ENCODE data around the gene SNPH.
A peak's percentile ranks its signal among the peaks of the same experiment; 100 is the strongest.

The SNPH gene

DNA sequence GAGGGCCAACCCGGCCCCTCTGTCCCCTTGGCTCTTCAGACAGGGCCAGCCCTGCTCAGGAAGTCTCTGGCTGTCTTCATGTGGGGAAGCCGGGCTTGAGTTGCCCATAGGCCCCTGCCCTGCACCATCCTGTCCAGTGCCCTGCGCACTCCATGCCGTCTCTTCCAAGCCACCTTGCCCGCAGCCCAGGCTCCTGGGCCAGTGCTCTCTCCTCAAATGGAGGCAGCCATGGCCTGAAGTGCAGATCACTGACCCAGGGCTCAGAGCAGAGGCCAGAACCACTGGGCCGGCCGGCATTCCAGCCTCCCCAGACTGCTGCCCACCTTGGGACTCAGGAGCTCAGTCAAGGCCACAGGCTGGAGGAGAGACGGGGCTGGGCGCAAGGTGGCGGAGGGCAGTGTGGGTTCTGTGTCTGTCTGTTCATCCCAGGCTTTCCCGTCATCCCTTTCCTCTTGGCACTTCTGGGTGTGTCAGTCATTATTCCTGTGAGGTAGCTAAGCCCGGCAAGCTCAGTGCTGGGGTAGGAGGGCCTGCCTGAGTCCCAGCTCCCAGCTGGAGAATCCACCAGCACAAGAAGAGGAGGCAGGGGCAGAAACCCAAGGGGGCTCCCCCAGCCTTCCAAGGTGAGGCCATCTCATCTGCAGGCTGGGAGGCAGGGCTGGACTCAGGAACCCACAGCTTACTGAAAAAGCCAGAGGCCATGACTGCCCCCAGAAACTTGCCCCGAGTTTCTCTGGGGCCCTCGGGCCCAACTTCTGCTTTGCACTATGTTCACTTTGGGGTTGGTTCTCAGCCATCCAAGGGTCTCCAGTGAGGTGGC lies 40.4 kb downstream of the SNPH start:
- no peak for DNase-seq (ENCODE audit: low read depth in 2 of 2)

DNA sequence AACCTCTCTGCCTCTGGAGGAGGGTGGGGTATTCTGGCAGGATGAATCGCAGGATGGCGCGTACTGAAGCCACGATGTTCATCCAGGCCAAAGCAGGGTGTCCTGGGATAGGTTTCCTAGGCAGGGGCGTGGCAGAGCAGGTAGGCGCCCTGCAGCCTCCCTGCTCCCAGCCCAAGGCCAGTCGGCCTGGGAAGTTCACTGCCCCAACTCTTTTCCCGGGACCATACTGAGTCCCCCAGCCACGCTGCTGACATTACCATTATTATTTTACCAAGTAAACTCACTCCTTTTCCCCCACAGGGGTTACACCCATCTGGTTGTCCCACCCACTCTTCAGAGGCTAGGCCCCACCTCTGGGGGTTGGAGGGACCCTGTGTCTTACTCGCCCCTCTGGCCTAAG lies 41.1 kb downstream of the SNPH start:
- no peak for DNase-seq (ENCODE audit: low read depth in 2 of 2)

DNA sequence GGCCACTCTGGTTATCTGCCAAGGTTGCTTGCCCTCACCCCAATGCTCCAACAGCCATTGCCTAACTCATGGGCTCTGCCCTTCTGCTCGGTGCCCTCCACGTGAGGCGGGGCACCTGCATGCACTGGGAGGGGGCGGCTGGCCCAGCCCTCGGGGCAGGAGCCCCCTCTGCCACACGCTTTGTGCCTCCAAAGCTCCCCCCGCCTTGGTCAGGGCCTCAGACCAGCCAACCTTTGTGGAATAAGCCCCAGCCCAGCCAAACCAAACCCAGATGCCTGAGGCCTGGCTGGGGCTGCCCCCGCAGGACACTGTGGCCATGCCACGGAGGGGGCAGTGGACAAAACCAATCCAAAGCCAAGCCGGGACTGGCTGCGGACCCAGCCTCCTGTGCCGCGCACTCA lies 41.5 kb downstream of the SNPH start:
- no peak for DNase-seq (ENCODE audit: low read depth in 2 of 2)

DNA sequence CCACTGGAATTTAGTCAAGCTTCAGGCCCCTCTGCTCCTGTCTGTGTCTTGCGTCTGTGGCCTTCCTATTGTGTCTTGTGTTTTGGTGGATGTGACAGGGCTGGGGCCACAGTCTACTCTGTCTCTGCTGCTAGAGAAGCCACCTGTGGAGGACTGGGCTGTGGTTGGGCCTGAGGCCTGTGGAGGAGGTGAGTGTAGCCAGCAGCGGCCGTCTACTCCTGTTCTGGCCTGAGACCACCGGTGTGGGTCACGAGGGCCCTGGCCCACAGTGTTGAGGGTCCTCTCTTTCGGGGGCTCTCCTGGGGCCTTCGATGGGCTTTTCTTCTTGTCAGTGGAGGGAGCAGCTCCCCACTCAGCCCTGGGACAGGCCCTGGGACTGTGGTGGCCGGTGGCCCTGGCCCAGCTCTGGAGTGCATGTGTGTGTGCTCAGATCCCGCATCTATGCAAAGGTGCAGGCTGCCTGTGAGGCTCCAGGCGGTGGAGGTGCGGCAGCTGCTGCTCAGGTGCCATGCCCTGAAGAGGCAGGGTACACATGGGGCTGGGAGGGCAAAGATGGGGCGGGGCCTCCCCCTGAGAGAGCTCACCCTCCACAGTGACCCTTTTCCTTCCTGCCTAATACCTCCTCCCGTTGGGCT lies 42.1 kb downstream of the SNPH start:
- DNase-seq (ENCODE audit: low read depth in 2 of 2): no peak

DNA sequence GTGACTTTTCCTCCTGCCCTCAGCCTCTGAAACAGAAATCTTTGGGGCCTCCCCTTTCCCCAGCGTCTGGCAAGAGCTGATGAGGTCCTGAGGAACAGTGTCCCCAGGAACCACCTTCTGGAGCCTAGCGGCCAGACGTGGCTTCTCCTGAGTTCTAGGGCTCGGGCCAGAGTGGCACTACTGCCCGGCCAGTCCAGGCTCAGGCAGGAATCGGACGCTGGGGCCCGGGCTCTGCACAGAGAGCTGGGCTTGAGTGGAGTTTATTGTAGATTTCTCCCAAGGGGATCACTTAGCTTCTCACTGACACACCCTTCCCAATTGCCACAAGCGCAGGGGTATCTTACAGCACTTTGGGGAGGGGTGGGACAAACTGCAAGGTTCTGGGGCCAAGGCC lies 42.6 kb downstream of the SNPH start:
- no peak for DNase-seq (ENCODE audit: low read depth in 2 of 2)

DNA sequence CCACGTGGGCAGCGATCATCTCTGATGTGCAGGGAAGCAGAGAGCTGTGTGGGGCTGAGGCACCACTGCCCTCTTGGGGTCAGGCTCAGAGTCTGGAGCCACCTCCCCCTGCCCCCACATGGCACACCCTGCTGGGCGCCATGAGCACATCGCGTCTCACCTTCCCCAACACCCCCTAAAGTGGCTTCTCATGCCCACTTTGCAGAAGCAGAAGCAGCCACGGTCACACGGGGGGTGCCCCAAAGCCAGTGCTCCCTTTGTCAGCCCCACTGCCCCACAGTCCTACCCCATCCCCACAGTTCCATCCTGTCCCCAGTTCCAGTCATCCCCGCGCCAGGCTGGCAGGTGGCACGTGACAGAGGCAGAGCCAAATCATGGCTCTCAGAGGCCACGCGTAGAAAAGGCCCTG lies 43.3 kb downstream of the SNPH start:
- DNase-seq (ENCODE audit: low read depth in 2 of 2): no peak

DNA sequence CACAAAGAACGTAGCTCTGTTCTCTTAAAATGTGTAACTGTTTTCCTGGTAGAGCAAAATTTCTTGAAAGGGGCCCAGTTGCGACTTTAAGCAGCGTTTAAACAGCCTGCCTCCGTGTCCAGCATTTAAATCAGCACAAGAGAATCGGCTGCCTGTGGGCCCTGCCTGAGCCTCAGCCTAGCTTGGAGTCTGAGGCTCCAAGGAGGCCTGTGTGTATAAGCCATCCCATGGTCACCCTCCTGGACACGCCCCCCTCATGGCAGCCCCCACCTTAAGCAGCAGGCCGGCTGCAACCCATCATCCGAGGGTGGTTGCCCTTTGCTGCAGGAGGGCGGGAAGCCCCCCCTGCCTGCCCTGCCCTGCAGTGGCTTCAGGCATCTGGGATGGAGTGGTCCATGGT lies 44.0 kb downstream of the SNPH start:
- DNase-seq (ENCODE audit: low read depth in 2 of 2): no peak

DNA sequence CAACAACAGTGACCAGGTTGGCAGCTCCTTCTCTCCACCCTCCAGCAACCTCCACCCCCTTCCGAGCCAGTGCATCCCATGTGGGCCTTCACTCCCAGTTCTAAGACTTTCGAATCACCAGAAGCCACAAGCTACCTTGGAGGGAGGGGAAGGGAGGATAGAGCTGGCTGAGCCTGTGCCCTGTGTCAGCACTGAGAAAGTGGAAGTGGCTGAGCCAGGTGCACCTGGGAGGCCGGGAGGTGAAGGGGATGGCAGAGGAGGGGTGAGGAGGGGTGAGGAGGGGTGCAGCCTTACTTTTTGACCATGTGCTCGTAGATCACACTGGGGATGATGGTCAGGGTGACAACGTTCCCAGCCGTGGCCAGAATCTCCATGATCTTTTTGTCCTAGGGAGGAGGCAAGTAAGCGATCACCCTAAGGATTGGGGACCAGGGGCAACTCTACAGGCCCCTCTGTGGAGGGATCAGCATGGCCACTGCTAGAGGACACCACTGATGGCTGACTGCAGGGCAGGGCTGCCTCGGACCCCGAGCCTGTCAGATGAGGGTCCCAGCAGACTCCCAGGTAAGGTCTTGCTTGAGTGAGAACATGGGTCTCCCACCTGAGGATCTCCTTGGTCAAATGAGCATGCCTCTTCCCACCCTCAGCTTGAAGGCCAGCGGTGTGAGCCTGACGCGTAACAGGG lies 44.6 kb downstream of the SNPH start:
- no peak for DNase-seq (ENCODE audit: low read depth in 2 of 2)

DNA sequence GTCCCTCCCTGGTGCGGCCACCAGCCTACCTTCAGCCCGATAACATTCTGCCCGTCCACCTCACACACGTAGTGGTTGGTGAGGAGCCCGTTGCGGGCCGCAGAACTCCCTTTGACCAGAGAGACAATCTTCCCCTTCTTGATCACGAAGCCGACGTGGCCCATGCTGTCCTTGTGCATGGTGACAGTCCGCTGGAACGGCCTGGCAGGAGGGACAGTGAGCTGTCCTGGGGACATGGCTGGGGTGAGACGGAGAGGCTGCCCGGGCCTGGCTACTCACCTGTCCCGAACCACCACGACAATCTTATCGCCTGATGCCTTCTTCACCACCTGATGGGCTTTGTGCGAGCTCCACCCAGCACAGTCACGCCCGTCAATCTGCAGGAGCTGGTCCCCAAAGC lies 46.2 kb downstream of the SNPH start:
- DNase-seq (ENCODE audit: low read depth in 2 of 2): no peak

DNA sequence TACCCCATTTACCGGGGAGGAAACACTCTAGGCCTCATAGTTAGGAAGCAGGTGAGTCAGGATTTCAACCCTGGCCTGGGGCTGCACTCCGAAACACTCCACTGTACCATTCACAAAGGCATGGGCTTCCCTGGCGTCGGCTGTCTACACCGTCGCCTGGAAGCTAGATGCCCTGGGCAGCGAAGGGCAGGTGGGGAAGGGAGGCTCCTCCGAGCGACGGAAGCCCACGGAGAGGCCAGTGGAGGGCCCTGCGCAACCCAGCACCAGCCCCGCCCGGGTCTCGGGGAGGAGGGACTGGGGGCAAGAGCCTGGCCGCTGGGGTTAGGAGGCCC lies 46.8 kb downstream of the SNPH start:
- no peak for DNase-seq (ENCODE audit: low read depth in 2 of 2)

DNA sequence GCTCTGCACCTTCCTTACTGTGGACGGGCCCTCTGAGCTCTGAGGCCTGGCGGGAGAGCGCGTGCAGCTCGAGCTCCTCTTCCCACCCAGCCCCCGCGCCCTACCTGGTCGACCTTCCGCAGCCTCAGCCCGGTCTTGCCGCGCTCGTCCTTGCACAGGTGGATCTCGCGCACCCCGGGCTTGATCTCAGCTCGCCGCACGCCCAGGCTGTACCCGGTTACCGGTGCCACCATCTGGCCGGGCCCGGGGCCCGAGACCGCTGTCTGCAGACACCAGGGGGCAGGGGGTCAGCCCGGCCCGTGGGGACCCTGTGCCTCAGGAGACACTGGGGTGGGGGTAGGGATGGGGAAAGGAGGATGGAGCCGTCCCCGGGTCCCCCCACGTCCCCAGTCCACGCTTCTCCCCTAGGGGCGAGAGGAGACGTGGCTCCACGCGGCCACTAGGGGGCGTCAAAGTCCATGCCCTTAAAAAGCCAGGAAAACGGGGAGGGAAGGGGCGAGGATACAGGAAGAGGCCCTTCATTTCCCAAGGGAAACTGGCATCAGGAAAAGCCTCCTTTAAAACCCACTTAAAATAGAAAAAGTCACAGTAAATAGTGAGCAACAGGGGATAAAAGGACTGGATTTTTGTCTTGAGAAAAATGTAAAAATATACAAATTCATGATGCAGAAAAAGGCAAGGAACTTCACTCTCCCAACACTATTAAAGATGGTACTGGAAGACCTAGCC lies 47.3 kb downstream of the SNPH start:
- DNase-seq (ENCODE audit: low read depth in 2 of 2): peak; percentile 40 to 53

DNA sequence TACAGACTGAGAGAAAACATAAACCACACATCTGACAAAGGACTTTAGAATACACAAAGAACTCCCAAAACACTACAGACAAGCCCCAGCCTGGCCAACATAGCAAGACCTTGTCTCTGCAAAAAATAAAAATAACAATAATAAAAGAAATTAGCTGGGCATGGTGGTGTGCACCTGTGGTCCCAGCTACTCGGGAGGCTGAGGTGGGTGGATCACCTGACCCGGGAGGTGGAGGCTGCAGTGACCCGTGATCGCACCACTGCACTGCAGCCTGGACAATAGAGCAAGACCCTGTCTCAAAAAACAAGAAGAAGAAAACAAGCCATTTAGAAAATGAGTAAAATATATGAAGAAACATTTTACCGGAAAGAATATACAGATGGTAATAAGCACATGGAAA lies 49.7 kb downstream of the SNPH start:
- no peak for DNase-seq (ENCODE audit: low read depth in 2 of 2)

DNA sequence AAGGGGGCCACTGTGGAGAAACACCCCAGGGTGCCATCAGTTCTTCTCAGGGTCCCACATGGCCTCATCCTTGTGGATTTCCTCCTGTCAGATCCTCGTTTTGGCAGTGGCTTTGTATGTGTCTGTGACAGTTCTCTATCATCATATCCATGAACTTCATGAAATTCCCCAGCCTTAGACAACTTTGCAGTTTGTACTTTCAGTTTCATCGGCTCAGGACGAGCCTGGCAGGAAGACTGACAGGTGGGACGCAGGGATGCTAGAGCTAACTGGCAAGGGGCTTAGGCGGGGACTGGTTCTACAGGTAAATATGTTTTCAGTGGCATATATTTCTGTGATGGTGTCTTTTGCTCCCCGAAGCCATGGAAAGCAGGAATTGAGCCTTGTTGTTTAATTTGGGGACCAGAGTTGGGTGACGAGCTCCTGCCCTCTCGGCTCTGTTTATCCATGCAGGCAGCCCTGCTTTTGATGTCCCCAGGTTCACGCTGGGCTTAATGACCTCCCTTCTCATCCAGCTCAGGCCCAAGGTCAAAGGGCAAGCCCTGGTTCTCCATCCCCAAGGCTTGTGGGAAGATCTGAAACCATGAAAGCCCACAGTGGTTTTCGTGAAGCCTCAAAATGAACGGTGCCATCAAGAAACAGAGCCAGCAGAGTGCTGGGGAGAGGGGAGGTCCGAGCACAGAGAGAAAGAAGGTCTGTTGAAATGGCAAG lies 51.6 kb downstream of the SNPH start:
- DNase-seq (ENCODE audit: low read depth in 2 of 2): no peak

DNA sequence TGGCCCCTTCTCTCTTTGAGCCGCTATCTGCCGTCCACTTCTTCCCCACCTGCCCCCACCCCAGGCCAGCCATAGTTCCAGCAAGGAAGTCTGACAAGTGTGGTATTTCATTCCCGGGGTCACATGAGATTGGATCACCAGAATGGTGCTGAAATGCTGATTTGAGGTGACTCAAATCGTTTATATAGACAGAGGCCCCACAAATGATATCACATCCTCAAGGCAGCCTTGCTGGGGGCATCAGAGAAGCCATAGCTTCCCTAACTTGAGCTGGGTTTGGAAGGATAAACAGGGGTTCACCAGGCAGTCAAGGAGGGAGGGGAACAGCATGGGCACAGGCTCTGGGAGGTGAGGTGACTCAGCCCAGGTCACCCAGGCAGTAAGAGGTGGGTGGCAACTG lies 53.0 kb downstream of the SNPH start:
- DNase-seq (ENCODE audit: low read depth in 2 of 2): no peak

DNA sequence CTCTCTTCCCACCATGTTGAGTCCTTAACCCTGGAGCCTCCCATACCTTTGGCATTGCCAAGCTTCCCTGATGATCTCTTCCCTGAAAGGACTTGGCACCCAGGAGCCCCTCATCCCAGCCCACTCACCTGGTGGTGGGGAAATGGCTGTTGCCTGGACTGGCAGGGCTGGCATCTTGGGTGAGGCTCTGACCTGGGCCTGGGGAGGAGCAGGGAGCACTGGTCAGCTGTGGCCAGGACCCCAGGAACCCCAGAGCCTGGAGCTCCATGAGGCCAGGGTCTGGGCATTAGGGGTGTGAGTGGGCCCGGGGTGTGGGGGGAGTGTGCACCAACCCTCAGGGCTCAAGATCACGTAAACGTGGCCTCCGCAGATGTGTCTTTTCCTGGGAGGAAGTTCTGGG lies 53.4 kb downstream of the SNPH start:
- no peak for DNase-seq (ENCODE audit: low read depth in 2 of 2)

DNA sequence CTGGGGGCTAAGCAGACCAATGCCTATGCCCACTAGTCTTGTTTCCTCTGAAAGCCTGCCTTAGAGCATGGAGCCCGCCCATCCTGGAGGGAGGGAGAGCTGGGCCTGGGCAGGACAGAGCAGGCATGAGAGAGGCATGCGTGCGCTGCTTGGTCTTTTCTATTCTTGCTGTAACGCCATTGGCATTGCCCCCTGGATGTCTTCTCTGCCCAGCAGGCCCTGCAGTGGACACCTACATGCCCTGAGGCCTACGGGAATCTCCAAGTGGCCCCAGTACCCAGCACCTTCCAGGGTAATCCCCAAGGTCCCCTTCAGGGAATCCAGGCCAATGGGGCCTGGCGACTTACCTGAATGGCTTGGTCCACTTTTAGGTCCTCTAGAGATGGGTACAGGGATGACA lies 53.9 kb downstream of the SNPH start:
- DNase-seq (ENCODE audit: low read depth in 2 of 2): no peak

DNA sequence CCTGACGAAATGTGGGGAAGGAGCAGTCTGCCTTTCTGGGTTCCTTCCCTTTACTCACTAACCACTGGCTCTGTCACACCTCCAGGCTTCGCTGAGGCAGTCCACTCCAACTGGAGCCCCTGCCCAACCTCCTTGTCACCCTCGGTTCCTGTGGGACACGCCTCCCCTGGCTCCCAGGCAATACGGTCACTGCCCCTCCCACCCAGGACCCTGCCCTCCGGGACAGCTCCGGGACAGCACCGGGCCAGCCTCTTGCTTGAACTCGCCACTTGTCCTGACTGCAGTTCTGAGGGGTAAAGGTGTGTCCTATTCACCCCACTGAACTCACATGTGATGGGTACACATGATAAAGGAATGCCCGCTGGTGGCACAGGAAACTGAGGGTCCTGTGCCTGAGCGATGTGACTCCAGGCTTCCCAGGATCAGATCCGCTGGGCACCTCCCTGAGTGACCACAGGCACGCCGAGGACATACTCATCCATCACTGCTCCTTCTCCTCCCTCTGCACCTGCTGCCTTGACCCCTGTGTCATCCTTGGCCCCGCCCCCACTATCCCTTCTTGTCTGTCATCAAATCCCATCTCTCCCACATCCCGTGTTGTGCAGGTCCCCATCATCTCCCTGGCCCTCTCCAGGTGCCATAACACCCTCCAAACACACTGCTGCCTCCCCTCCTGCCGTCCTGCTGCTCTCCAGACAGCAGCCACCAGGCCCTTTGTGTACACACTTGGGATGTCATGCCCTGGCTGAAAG lies 55.0 kb downstream of the SNPH start:
- DNase-seq (ENCODE audit: low read depth in 2 of 2): no peak

DNA sequence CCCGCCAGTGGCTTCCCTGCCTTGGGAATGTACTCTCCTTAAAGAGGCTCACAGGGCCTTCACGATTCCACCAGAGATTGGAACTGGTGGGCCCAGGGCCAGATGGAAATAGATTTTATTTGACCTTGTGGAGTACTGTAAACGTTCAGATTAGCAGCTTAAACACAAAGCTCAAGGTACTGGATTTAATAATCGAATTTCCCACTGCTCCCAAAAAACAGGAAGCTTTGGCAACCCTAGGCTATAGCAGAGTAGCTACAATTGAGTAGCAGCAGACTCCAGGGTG lies 55.5 kb downstream of the SNPH start:
- DNase-seq (ENCODE audit: low read depth in 2 of 2): no peak

DNA sequence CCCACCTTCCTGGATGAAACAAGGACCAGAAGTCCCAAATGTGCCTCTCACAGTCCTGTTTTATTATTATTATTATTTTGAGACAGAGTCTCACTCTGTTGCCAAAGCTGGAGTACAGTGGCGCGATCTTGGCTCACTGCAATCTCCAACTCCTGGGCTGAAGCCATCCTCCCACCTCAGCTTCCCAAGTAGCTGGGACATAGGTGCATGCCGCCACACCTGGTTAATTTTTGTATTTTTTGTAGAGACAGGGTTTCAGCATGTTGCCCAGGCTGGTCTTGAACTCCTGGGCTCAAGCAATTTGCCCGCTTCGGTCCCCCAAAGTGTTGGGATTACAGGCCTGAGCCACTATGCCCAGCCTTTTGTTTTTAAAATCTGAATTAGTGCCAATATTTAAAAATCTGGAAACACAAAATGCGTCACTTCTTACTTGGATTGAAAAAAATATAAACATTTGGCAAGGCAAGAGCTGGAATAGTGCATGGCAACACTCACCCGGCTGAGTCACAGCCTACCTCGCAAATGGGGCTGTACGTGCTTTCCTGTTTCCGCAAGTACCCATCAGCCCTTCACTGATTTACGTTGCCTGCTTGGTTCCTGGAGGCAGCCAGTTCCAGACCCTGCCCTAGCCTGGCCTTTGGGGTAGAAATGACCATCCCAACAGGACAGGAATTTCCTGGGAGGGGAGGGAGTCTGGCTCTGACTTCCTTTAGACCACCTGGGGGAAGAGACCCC lies 56.6 kb downstream of the SNPH start:
- no peak for DNase-seq (ENCODE audit: low read depth in 2 of 2)

DNA sequence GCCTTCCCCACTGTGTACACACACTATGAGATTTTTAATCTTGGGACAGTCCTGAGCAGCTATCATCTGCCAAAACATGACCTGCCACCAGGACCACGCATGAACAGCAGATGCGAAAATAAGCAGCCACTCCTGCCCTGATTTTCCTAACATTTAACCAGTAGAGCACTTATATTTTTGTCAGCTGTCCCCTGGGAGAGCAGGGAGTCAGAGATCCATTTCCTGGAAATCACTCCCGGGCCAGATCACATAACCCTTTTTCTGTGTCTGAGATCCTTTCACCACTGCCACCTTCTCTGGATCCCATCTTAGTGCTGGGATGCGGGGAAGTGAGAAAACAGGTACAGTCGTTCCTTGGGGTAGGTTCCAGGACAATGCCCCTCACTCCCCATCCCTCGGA lies 57.2 kb downstream of the SNPH start:
- no peak for DNase-seq (ENCODE audit: low read depth in 2 of 2)

Measured in stimulated activated CD4-positive, alpha-beta T cell treated with anti-CD3 and anti-CD28 coated beads, Interleukin-12 subunit alpha, Interleukin-12 subunit beta, amount 100 ng/mL, for 24 hours (primary cell).